Measurements from ENCODE around the gene HOATZ.

DNA sequence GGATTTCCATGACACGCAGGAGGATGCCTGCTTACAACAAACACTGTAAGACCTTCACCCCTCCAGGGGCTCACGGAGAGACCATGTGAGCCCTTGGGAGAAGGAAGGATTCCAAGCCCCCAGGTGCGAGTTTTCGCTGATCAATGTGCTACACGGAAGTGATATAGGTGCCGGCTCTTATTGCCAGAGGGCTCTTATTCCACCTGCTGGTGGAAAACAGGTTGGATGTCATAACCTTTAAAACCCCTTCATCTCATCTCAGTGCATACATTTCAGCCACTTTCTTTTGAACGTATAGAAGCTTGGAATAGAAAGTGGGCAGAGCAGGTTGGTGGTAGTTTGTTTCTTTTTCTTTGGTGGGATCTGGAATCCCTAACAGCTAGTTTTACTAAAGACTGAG lies 51.7 kb downstream of the HOATZ start:
- TF ChIP-seq FOS (IDR thresholded peaks at IDR 0.05; ENCODE audit: borderline replicate concordance, insufficient read depth, low read length) (no peak), POLR2A (IDR thresholded peaks at IDR 0.05; ENCODE audit: low read depth, low read length) (no peak), POLR2AphosphoS5 (IDR thresholded peaks at IDR 0.05; ENCODE audit: insufficient read depth, low read depth, low read length) (no peak), JUN (IDR thresholded peaks at IDR 0.05; ENCODE audit: borderline replicate concordance, insufficient read depth, insufficient read length, low read depth) (no peak)
- TF ChIP-seq, protein P1, sequence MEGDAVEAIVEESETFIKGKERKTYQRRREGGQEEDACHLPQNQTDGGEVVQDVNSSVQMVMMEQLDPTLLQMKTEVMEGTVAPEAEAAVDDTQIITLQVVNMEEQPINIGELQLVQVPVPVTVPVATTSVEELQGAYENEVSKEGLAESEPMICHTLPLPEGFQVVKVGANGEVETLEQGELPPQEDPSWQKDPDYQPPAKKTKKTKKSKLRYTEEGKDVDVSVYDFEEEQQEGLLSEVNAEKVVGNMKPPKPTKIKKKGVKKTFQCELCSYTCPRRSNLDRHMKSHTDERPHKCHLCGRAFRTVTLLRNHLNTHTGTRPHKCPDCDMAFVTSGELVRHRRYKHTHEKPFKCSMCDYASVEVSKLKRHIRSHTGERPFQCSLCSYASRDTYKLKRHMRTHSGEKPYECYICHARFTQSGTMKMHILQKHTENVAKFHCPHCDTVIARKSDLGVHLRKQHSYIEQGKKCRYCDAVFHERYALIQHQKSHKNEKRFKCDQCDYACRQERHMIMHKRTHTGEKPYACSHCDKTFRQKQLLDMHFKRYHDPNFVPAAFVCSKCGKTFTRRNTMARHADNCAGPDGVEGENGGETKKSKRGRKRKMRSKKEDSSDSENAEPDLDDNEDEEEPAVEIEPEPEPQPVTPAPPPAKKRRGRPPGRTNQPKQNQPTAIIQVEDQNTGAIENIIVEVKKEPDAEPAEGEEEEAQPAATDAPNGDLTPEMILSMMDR (IDR thresholded peaks at IDR 0.05; ENCODE audit: extremely low read depth in 1 of 2, insufficient read depth in 1 of 2, low read depth in 1 of 2, low read length in 2 of 2): no peak
